Right forelimb (tissue), 1 donor: ENCODE results near the gene RCAN1.
"Not testable (repeated sequence)": the region's sequence is repeated elsewhere in the genome, so short reads cannot be mapped to it uniquely, and the experiment has no call there.

Experiments used
- DNase-seq: peaks from one replicate; pipeline ENCODE4 v3.0.0-alpha.2; 2018

RCAN1 gene

DNA sequence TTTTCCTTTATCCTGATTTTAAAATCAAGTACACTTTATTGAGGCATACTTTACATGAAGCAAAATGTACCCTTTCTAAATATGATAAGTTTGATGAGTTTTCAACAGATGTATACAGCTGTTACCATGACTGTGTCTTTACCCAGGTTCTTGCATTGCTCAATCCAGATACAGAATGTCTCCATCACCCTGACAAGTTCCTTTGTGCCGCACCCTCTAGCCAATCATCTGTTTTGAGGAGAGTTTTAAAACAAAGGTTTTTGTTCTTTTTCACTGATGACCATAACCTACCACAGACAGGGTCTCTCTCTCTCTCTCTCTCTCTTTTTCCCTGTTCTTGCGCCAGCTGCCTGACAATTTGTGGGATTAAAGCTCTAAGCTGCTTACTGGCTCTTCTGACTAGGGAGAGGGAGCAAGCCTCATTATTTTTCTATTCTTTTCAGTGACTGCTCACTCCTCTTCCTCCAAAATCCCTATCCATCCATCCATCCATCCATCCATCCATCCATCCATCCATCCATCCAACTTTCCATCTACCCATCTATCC lies 101.7 kb downstream of the RCAN1 start:
- no peak for DNase-seq

DNA sequence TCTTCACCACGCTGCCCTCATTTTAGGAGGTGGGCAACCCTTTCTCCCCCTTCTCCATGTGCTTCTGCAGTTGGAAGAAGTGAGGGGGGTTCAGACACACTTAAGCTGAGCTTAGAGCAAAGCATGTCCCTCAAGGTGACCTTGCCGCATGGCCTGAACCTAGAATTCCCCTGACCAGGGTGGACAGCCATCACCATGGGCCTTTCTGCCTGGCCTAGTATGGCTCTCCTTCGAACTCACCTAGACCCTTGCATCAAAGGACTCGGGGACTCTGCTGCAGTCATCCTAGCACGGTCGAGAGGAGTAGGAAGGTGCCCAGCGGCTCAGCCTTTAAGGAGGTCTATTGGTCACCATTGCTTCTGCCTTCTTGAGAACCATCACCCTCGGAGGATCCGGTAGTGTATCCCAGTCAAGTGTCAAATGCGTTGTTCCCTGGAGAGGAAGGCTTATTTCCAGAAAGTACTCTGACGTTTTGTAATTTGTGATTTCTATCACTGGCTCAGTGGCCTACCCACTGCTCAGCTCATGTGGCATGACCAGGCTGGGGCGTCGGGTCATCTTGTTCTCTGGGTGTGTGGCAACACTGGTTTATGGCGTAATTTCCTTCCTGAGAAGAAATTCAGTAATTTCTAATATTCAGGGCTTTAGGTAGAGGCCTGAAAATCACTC lies 103.0 kb downstream of the RCAN1 start, which contains the start of gene KCNE1:
Gene KCNE1, minus strand, starts transcription at position 424 of the 669 bp plus-strand sequence. CDS start 62,576 bp downstream, outside the sequence.
- DNase-seq = no peak

DNA sequence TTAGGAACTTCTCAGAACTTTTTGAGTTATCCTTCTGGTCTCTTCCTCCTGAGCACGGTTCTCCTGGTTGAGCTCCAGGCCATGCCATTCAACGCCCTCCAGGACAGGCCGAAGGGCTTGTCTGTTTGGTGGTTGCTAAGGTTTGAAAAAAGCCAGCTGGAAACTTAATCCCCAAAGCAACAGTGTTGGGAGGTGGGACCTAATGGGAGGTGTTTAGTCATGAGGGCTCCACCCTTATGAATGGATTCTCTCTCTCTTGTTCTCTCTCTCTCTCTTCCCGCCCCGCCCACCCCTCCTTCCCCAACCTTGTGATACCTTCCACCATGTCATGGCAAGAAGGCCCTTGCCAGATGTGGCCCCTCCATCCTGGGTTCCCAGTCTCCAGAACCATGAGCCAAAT lies 103.7 kb downstream of the RCAN1 start:
- no peak for DNase-seq

DNA sequence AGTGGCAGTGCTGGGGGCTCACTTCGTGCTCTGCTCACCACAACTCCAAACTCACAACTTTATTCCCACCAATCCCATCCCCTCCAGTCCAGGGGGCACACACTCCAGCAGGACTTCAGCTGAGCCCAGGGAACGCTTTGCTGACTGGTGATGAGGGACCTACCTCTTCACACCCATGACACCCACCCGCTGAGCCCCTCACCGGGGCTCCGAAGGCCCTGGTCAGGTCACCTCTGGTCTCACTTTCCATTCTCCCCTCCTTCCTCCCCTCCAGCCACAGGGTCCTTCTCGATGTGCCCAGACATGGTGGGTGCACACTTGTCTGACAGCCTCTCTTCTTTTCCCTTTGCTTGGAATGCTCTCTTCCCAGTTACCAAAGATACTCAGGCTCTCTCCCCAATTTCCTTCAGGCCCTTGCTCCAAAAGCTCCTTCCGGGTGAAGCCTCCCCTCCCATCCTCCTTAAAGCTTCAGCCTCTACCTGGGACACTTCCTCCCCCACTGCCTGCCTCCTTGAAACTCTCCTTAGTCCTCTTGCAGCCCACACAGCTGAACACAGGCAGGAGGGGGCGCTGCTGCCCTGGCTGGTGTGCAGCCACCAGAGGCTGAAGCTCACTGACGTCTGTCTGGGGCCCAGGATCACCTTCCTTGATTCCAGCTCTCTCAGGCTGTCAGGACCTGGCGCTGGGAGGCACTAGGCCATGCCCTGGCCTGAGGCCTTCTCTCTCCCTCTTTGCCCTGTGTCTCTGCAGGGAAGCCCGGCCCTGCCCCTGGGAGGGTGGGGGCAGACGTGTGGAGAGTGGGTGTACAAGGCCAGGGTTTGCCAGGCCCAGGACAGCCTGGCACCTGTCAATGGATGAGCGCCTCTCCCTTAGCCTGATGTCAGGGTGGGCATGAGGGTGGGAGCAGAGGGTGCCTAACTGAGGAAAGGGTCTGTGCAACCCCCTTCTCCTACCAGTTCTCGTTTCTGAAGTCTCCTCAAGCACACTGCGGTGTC lies 104.5 kb downstream of the RCAN1 start:
- DNase-seq = peak; percentile 81

DNA sequence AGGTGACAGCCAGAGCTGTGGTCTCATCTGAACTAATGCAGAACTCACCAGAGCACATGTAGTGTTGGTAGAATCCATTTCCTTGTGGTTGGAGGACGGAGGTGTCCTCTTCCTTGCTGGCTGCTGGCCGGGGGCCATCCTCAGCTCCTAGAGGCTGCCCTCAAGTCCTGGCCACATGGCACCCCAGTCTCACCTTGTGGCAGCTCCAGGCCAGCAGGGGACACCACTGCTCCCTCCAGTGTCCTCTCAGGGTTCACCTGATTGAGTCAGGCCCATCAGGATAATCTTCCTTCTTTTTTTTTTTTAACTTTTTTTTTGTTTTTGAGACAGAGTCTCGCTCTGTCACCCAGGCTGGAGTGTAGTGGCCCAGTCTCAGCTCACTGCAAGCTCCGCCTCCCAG lies 105.8 kb downstream of the RCAN1 start:
- DNase-seq = no peak

DNA sequence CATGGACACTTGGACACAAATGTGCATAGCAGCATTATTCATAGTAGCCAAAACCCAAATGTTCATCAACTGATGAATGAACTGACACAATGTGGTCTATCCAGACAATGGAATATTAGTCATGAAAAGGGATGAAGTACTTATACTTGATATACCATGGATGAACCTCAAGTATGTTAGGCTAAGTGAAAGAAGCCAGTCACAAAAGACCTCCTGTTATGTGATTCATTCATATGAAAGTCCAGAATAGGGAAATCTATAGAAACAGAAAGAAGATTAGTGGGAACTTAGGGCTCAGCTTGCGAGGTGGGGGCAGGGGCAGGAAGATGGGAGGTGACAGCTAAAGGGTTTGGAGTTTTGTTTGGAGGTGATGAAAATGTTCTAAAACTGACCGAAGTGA lies 110.3 kb downstream of the RCAN1 start:
- no peak for DNase-seq

DNA sequence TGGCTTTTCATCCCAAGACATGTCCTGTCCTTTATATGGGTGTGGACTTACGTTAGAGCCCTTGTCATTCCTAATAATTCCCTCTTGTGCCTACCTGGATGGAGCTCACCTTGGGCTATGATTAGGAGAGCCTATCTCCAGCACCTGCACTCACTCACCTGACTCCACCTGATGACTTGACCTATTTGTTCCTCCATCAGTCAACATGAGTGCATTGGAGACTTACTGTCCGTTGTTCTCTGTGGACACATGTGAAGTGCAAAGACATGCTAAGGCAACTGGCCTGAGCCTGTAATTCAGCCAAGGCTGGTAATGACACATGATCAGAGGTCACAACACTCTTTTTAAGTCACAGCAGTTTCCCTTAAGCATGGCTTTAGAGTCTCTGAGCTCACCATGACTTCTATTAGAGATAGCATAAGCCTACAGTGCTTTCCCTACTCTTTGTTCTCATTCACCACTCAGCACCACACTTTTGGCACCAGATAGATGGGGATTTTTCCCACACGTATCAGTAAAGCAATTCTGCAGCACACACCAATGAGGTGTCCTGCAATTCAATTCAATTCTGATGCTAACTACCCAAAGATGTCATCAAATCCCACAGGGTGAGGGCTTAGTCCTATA lies 112.3 kb downstream of the RCAN1 start:
- no peak for DNase-seq

DNA sequence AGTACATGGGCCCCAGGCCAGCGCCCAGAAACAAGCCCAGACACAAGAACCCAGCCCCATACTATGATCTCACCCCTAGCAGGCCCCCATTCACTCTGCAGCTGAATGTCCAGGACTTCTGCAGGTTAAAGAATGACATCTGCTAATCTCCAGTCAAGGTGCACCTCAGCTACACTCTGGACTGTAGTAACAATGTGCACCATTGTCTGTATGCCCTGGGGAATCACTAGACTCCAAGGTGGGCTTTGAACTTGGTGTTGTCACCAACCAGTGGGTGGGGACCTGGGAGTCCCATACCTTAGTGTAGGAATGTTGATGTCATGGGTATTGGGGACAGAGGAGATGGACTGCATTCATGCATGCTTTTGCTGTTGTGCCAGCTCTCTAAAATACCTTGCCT lies 113.2 kb downstream of the RCAN1 start:
- DNase-seq = no peak

DNA sequence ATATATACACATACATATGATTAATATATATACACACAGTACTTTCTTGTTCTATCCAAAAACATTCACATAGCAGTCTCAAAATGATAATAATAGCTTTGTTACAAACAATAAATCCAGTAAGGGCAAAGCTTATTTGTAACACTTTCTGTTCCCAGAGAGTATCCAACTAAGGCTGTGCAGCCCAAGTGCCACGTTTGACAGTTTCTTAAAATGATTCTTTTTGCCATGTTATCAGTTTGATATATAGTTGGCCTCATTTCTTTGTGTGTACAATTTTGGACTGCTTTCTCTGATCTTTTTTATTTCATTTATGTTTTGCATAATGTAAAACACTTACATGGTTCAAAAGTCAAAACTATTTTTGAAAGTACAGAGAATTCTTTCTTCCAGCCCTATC lies 114.7 kb downstream of the RCAN1 start:
- DNase-seq = no peak

DNA sequence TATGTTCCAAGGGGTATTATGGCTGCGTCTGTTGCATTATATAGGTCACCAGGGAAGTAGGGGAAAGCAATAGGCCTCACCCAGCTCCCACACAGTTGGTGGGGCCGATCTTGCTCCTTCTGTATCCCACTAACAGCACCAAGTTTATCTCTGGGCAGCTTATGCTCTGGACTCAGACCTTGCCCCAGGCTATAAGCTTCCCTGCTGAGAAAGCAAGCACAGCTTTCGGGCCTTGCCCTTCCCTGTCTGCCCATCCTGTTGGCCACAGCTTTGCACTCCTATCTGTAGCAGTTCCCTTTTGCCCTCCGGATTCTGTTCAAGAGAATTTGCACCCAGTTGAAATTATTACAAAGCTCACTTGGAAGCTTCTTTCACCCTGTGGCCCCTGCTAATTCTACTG lies 115.8 kb downstream of the RCAN1 start:
- no peak for DNase-seq

DNA sequence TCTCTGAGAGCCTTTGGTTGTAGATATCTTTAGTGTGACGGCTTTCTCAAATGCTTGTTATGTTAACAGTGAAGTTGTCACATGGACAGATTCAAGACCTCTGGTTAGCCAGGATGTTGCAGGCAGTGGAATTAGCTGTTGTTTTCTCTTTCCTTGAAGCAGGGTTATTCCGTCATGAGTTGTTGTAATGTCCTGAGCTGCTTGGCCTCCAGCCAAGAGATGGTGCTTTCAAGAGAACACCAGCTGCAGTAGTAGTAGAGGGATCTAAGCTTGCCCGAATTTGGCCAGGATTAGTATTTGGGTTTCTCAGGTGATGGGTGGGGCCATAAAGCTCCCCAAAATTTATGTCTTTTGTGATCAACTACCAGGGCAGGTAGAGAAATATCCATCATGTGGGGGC lies 116.3 kb downstream of the RCAN1 start:
- no peak for DNase-seq

DNA sequence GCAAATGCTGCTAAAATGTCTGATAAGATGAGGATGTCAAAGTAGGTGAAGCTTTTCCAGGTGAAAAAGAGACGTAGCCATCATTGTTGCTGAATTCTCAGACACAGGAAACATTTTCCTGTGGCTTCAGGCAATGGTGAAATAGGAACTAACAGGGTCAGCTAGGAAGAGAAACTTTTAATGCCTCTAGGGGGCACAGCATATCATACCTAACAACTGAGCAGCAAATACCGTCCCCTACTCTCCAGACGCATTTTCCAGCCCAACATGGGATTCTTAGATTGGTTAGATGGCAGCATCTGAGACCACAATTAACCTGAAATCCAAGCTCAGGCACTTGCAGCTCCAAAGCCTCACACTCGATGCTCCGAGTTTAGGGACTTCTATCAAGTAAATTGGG lies 131.1 kb downstream of the RCAN1 start:
- DNase-seq = not testable (repeated sequence)

DNA sequence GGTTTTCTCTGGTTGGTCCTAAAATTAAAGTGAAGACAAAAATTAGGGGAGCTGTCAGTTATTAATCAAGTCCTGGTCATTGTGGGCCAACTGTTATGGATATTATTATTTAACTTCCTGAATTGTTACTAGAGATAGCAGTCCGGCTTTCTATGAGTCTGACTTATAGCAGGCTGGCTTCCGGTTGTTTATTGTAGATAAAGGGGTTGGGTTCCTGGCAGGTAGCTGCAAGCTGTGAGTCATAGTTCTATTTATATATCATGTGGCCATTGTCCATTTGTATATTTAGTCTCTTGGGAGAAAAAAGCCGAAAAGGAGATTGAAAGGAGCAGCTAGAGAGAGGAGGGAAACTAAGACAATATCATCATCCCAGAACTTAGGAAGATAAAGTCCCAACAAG lies 131.5 kb downstream of the RCAN1 start:
- DNase-seq = not testable (repeated sequence)

DNA sequence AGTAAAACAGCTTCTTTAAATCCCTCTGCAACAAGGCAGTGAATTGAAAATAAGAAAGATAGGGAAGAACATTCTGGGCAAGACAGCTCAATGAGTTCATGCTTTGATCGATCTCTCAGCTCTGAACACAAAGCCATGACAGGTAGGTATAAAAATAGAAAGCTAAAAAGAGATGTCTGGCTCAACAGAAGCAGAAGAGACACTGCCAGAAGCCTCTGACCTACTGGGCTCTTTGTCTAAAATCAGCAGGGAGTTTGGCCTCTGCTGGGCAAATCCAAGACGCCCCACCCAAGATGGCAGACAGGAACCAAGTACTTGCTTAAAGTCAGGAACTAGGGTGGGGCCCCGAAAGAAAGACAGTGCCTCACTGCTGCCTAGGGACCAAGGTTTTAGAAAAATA lies 147.6 kb downstream of the RCAN1 start:
- not testable (repeated sequence) for DNase-seq
